ENCODE results near the gene KCNAB1.

- TF ChIP-seq, protein P1, sequence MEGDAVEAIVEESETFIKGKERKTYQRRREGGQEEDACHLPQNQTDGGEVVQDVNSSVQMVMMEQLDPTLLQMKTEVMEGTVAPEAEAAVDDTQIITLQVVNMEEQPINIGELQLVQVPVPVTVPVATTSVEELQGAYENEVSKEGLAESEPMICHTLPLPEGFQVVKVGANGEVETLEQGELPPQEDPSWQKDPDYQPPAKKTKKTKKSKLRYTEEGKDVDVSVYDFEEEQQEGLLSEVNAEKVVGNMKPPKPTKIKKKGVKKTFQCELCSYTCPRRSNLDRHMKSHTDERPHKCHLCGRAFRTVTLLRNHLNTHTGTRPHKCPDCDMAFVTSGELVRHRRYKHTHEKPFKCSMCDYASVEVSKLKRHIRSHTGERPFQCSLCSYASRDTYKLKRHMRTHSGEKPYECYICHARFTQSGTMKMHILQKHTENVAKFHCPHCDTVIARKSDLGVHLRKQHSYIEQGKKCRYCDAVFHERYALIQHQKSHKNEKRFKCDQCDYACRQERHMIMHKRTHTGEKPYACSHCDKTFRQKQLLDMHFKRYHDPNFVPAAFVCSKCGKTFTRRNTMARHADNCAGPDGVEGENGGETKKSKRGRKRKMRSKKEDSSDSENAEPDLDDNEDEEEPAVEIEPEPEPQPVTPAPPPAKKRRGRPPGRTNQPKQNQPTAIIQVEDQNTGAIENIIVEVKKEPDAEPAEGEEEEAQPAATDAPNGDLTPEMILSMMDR (IDR thresholded peaks at IDR 0.05): no peak
- no peak for TF ChIP-seq EZH2 (IDR thresholded peaks at IDR 0.05; ENCODE audit: borderline replicate concordance, insufficient read depth, low read depth, low read length, poor library complexity, severe bottlenecking)
Measured at GRCh38 chr3:156298938-156299337, 178.6 kb downstream of the KCNAB1 start.

Data from B cell (primary cell).